Epidermal melanocyte (primary cell): ENCODE data around the gene ZBTB46.
A peak's percentile ranks its signal among the peaks of the same experiment; 100 is the strongest.
"Not testable (repeated sequence)": the region's sequence is repeated elsewhere in the genome, so short reads cannot be mapped to it uniquely, and the experiment has no call there.

Source experiments
- DNase-seq: peaks from one replicate; pipeline ENCODE4 v3.0.0; 2011; ENCODE audit warnings: low spot score; ENCODE audit not compliant: insufficient read length

ZBTB46 gene

DNA sequence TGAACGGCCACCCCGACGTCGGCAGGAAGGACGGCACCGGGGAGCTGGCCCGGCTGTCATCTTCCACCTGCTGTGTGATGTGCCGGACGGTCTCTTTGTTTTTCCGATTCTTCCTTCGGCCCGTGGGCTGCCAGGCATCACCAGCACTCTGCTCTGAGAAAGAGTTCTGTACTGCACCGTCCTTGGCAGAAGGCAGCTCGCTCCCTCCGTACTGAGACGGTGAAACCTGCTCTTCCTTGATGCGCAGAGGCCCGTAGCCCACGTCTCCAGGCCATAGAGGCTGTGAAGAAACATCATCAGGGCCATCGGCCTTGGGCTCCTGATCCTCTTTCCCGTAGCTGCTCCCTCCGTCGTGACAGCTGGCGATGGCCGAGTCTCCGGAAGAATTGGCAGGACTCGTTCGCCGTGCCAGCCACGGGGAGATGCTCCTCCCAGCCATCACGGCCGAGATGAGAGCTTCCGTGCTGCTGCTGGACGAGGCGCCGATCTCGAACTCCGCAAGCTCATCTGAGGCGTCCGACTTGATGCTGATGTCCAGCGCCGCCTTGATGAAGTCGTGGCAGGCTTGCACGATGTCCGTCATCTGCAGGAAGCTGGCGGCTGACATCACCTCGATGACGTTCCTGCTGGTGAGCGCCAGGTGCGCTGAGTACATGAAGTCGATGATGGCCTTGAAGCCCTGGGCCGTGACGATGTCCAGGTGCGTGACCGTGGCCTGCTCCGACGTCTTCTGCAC, 41.1 kb downstream of the ZBTB46 start:
- DNase-seq = no peak

DNA sequence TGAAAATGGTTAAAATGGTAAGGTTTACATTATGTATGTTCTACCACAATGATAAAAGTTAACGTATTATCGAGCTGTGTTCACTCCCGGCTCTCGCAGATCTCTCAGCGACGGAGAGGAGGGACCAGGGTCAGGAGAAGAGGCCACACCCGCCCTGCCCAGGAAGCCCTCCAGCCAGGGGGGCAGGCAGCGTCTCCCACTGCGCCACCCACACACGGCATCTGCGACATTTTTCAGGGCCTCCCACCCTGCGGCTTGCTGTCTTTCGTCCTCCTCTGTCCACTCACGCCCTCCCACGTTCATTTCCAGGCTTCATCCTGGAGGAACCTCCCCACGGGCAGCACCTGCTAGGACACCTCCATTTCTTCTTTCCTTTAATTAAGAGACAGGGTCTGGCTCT, 43.3 kb downstream of the ZBTB46 start:
- no peak for DNase-seq

DNA sequence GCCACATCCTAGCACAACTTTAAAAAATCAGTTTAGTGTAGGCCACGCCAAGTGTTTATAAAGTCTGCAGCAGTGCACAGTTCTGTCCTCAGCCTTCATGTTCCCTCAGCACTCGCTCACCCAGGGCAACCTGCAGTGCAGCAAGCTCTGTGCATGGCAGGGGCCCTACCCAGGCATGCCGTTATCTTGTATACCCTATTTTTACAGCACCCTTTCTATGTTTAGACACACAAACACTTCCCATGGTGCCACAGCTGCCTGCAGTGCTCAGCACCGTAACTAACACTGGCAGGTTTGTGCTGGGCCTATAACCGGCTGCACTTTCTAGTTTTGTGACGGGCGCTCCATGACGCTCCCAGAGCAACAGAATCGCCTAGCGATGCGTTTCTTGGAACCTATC, 43.8 kb downstream of the ZBTB46 start:
- no peak for DNase-seq

DNA sequence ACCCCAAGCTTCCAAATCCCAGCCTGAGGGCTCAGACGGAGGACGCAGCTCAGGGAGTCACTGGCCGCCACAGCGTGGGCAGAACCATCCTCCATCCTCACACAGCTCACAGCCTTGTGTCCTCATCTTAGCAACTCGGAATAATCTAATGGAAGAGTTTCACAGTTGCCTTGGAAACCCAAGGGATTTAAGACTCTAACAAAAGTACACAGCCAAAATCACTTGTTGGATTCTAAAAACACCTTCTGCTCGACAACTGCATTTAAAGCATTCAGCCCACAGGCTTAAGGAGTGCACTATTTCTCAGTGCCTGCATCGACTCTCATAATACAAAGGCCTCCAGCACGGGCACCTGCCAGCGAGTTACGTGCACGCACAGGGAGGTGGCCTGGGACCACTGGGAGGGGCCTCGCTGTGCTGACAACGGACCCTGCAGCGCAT, 45.4 kb downstream of the ZBTB46 start:
- no peak for DNase-seq

DNA sequence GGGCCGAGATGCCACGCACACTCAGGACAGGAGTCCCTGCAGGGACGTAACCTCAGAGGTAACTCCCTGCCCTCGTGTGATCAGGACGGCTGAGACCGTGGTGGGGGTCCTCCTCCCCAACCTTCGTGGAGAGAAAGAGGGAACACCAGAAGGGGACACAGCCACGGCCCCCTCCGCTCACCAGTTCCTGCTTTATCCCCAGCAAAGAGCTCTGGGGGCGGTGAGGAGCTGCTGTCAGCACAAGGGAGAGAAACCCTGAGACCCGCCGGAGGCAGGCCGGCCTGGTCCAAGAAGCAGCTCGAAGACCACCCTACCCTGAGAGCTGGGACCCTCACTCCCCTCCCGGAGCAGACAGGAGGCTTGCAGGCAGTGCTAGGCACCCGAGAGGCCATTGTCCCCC, 47.1 kb downstream of the ZBTB46 start:
- DNase-seq = no peak

DNA sequence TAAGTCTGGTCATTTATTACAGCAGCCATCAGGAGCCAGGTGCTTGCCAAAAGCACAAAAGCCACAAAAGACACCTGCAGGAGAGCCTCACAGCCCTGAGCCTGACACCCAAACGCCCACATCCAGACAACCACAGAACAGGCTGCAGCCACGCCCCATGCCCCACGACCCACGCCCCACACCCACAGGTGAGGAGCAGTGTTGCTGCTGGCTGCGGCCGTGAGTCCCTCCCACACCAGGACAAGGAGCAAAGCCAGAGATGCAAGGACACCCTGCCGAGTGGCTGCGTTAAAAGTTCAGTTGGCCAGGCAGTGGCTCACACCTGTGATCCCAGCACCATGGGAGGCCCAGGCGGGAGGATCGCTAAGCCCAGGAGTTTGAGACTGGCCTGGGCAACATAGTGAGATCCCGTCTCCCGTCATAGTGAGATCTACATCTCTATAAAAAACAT, 48.5 kb downstream of the ZBTB46 start:
- DNase-seq = no peak

DNA sequence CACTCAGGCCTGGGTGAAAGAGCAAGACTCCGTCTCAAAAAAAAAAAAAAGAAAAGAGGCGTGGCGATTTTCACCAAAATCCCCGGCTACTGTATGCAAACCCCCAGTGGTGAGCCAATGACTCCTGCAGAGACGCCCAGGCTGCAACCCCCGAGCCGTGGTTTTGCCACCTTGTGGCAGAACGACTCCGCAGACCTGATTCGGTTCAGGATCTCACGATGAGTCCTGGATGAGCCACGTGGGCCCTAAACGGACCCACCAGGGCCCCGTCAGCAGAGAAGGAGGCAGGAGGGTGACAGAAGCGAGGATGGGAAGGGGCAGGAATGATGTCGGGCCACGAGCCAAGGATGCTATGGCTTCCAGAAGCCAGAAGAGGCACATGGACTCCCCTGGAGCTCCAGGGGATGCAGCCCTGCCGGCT, 49.0 kb downstream of the ZBTB46 start:
- no peak for DNase-seq

DNA sequence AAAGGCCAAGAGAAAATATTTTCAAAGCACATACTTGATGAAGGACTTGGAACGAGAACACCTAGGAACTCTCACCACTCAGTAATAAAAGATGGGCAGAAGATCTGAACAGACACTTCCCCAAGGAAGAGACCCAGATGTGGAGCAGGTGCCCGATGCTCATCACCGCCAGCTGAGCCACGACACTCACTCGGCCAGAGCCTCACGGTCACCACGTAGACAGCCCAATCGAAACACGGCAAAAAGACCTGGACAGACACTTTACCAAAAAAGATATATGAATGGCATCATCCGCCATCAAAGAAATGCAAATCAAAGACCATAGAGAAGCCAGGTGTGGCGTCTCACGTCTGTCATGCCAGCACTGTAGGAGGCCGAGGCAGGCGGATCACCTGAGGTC, 49.9 kb downstream of the ZBTB46 start:
- DNase-seq = no peak

DNA sequence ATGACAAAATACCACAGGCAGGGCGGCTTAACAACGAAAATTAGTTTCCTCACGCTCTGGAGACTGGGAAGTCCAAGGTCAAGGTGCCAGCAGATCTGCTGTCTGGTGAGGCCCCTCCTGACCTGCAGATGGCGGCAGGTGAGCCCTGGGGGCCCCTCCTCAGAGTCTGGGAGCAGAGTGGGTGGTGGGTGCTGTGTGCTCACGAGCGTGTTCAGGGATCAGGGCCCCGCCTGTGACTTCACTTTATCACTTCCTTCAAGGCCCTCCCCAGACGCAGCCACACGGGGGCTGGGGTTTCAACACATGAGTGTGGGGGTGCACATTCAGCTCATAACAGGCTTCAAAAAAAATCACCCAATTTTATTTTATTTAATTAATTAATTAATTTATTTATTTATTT, 52.2 kb downstream of the ZBTB46 start:
- no peak for DNase-seq

DNA sequence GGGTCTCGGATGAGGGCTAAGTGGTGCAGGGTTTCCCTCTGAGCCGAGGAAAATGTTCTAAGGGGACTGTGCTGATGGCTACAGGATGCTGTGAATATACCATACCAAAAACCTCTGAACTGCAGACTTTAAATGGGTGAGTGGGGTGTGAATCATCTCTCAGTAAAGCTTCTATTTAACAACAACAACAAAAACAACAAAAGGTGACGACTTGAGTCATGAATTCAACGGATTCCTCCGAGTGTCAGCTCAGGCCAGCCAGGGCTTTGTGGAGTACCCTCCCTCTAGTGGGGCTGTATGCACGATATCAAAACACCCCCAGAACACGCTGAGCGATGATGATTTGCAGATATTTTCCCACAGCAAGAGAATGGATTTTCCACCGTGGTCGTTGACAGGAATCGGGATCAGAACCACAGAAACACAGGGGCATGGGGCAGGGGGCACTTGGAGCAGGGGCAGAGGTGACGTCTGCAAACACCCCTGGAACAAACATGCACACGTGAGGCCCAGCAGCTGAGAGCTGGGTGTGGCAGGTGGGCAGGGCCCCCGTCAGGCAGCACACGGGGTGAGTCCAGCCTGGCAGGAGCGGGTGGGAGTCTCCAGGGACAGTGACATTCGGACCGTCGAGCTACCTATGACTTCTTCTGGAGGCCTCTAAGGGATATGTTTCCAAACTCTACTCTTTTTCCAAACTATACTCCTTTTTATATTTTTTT, 52.9 kb downstream of the ZBTB46 start:
- no peak for DNase-seq

DNA sequence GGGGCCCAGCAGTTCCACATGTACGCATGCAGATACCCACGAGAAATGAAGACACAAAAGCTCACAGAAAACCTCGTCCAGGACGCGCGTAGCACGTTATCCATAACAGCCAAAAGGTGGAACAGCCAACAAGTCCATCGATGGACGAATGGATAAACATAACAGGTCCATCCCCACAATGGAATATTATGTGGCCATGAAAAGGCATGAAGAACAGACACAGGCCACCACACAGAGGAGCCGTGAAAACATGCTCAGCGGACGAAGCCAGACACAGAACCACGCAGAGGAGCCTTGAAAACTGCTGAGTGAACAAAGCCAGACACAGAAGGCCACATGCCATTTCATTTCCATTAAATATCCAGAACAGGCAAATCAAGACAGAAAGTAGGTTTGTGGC, 53.5 kb downstream of the ZBTB46 start:
- no peak for DNase-seq

DNA sequence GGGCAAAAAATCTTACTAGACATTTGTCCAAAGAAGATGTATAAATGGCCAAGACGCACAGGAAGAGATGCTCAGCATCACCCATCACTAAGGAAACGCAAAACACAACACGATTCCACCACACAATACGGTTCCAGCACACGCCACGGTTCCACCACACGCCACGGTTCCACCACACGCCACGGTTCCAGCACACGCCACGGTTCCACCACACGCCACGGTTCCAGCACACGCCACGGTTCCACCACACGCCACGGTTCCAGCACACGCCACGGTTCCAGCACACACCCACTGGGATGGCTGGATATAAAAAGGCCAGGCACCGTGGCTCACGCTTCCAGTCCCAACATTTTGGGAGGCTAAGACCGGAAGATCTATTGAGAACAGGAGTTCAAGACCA, 54.2 kb downstream of the ZBTB46 start:
- not testable (repeated sequence) for DNase-seq

DNA sequence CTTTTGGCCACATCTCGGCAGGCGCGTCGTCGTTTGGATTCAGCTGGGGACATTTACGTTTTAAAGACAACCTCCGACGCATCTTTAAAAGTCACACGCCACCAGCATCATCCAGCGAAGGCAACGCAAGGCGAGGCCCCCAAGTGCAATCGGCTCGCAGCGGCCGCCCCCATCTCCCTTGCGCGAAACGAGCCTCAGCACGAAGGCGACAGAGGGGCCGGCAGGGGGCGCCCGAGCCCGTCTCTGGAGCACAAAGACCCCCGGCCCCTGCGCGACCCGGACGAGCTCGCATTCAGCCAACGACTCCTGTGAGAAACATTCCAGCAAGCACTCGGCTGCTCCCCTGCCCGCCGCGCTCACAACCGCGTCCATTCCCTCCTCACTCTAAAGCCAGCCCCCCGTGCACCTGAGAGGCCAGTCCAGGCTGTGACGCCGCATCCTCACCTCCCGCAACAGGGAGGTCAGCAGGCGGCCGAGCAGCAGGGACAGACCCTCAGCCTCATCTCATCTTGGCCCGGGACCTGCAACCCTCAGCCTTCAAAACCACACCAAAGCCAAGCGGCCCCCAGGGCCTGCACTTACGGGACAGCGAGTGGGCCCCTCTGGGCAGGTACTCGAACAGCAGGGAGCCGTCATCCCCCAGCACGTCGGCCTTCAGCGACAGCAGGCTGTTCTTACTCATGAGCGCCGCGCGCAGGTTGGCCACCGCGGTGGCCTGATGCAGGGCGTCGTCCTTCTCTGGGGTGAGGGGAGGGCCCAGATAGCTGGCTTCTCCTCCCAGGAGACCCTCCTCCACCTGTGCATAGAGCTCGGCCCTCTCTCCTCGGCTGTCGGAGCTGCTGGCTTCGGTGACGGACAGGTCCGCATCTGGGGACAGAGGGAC, 55.7 kb downstream of the ZBTB46 start:
- peak; percentile 61 for DNase-seq

DNA sequence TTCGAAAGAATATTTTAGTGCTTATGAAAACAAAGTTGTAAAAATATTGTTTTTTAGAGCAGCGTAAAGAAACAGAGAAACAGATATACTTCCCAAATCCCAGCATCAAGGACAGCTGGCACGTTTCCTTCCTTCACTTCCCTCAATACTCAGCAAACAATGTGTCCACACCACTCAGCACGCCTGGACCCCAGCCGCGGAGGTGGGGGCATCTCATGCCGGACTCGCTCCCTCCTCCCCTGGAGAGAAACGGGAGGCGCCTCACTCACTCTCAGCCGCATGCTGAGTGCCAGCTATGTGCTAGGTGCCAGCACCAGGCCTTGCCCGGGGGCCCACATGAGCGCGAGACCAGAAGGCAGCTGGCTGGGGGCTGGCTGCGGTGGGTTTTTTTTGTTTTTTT, 56.8 kb downstream of the ZBTB46 start:
- no peak for DNase-seq

DNA sequence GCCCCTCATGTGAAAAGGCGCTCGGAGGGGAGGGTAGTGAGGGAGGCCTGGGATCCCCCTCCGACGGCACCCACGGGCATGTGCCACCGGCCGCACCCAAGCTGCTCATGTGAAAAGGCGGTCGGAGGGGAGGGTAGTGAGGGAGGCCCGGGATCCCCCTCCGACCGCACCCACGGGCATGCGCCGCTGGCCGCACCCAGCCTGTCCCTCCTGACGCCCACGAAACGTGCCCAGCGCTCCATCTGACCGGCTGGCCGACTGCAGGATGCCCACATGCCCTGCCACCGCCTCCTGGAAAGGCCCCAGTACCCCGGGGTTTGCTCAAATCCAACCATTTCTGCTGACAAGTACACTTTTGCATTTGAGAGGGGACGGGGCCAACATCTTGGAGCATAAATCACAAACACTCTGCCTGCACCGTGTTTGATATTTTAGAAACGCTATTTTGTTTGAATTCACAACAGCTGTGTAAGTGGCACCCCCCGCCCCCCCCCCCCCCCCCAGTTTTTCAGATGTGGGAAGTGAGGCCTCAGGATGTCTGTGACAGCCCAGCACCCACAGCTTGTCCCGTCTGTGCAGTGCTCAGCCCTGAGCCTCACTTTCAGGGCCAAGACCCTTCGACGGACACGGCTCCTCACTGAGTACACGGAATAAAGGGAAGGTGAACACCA, 57.4 kb downstream of the ZBTB46 start:
- no peak for DNase-seq

DNA sequence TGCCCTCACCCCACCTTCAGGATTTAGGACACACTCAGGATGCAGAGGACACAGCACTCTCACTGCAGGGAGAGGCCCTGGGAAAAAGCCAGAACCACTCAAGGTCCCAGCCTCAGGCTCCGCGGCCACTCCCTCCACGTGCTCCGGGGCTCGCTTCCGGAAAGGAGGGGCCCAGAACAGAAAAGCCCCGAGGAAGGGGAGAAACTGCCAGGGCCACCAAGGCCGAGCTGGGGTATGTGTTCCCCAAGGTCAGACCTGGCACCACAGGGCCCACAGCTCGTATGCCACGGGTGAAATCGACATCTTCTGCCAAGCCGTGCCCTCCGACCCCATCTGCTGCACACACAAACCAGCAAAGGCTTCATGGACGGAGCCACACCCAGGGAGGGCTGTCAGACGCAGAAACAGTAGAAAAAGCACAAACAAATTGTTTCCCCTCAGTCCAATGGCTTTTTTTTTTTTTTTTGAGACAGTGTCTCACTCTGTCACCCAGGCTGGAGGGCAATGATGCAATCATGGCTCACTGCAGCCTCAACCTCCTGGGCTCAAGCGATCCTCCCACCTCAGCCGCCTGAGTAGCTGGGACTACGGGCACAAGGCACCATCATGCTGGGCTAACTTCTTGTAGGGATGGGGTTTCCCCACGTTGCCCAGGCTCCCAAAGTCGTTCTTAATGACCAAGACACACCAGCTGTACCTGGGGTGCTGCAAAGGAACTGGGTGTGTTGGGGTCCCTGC, 58.1 kb downstream of the ZBTB46 start:
- no peak for DNase-seq

DNA sequence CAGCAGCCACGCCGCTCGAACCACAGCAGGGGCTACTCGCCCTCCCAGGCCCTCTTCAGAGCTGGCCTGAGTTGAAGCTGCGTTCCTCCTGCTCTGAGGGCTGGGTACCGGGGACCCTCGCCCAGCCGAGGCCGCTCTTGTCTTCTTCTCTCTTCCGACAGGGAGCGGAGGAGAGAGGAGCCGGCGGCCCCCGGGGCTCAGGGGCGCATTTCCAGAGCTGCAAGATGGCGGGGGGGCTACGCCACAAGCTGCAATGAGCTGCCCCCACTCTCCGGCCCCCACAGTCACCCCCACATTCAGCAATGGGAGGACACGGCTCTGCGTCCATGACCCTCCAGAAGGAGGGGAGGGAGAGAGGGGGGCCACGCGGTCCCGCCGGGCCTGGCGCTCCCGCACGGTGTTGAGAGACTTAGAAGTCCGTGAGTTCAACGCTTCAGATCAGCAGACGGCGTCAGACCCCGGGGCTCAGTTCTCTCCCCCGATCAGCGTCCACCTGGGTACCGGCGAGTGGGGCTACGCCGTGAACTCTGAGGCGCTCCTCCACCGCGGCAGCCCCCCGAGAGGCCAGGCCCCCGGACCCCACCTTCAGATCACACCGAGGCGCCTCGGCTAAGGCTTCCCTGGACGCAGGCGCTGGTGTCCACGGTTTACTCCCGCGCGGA, 59.9 kb downstream of the ZBTB46 start:
- DNase-seq = no peak

DNA sequence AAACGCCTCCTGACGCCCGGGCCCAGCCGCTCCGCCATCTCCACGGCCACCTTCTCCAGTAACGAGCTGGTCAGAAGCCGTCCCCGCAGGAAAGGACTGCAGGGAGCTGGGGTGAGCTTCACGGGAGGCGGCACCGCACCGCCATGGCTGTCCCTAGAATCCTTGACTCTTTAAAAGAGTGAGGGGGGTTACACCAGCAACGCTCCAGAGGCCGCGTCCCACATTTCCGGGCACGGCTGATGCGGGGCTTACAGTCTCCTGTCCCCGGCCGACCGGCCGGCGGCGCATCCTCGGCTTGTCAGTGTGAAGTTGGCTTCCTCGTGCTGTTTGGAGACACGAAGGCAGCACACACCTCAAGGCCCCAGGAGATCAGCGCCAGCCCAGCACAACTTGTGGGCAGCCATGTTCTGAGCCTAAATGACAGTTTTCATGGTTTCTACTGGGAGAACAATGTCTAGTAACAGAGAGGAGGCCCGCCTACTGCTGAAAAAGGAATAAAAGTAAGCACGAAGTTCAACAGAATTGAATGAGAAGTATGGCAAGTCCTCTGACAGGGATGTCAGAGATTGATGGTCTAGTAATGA, 61.1 kb downstream of the ZBTB46 start:
- DNase-seq = no peak

DNA sequence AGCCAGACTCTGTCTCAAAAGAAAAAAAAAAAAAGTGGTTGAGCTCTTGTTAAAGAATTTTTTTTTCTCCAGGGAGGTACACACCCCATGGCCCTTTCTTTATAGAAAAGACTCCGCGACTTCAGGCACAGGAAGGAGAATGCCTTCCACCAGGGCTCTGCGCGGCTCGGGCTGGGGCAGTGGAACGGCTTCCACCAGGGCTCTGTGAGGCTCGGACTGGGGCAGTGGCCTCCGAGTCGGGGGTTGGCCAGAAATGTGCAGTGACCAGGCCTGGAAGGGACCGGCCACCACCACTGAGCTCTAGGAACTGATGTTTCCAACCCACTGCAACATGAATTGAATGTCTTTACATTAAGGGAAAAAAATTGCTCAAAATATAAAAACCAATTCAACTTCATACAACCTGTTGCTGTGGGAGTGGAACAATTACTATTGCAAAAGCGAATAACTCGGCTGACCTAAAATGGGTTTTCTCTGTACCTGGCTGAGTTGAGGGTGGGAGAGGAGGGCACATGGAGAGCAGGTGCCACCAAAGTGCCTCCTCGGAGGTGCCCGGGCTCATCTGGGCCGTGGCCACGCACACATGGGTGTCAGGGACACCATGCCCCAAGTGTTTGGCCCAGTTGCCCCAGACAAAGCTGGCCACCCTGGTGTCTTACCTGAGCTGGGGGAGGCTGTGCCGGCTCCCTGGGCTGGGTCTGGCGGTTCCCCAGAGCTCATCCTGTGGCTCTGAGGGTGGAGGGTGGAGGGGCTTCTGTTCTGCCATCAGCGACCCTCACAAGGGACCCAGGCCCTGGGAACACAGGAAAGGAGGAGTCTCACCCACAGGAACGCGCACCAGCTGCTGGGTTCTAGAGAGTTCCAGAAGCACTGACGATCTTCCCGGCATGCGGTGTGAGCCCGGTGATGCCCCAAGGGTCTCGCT, 62.2 kb downstream of the ZBTB46 start:
- no peak for DNase-seq
